H1 (cell line): ENCODE results near the gene RPTOR. TPM values are rescaled to one million over a fixed set of nuclear protein-coding genes. Genes with fewer than 3 reads are reported as not detected.

Experiments used
- CTCF ChIA-PET: fragments of 300-600 bp; sonication (Branson Sonifier 250); formaldehyde crosslinking; loops from one replicate; lab custom pipeline; 2021; ENCODE audit not compliant: partially characterized antibody; lab: Charles Lee
- POLR2A ChIA-PET: fragments of 300-600 bp; sonication (Branson Sonifier 250); formaldehyde crosslinking; loops from one replicate; lab custom pipeline; 2021; ENCODE audit warnings: inconsistent platforms; ENCODE audit not compliant: partially characterized antibody; lab: Charles Lee
- DNase-seq, 2 experiments: peaks; one replicate each; pipeline versions ENCODE4 v3.0.0 to v3.0.0-alpha.2; 2010 to 2022; ENCODE audit warnings: low spot score in 2 of 2, low read depth in 1 of 2, mixed read lengths in 1 of 2
- FAIRE-seq: peaks from 2 replicates; lab custom pipeline; 2011; peaks lifted over from hg19 to GRCh38; lab: Jason Lieb, UNC
- H2AFZ ChIP-seq: 2 replicates; pipeline ENCODE4 v1.8.1; 2012; ENCODE audit warnings: low read length, inconsistent platforms
- H2AK5ac ChIP-seq: 2 replicates; pipeline ENCODE4 v1.6.1; 2013; ENCODE audit warnings: low read depth, low read length
- H2BK120ac ChIP-seq: replicated peaks from 2 replicates; pipeline ENCODE3; 2013; ENCODE audit warnings: low read depth, low read length, inconsistent platforms
- H2BK12ac ChIP-seq: 2 replicates; pipeline ENCODE4 v1.6.1; 2013; ENCODE audit warnings: low read depth, low read length
- H2BK15ac ChIP-seq: 2 replicates; pipeline ENCODE4 v1.6.1; 2013; ENCODE audit warnings: low read length
- H2BK20ac ChIP-seq: 2 replicates; pipeline ENCODE4 v1.6.1; 2013; ENCODE audit warnings: low read length
- H2BK5ac ChIP-seq: 2 replicates; pipeline ENCODE4 v1.6.1; 2013; ENCODE audit warnings: low read depth, low read length
- H3K14ac ChIP-seq: 2 replicates; pipeline ENCODE4 v1.6.1; 2013; ENCODE audit warnings: inconsistent platforms; ENCODE audit not compliant: insufficient read length
- H3K18ac ChIP-seq: 2 replicates; pipeline ENCODE4 v1.6.1; 2013; ENCODE audit warnings: low read length; ENCODE audit errors: extremely low read depth
- H3K23ac ChIP-seq: 2 replicates; pipeline ENCODE4 v1.6.1; 2013; ENCODE audit warnings: inconsistent platforms; ENCODE audit not compliant: insufficient read length
- H3K23me2 ChIP-seq: 2 replicates; pipeline ENCODE4 v1.6.1; 2013; ENCODE audit warnings: low read depth, low read length
- H3K27ac ChIP-seq: 2 replicates; pipeline ENCODE4 v1.6.1; 2011; ENCODE audit warnings: low read depth, low read length, inconsistent platforms
- H3K27me3 ChIP-seq, 4 experiments: replicated peaks in 1 of 4; 1 replicate in 1 of 4; 2 replicates in 3 of 4; pipeline versions ENCODE4 v1.6.1 to v1.8.1; 2011 to 2013; ENCODE audit warnings: low read length in 3 of 4, mild to moderate bottlenecking in 3 of 4, inconsistent platforms in 2 of 4, mixed read lengths in 2 of 4, moderate library complexity in 1 of 4; ENCODE audit not compliant: control insufficient read depth in 3 of 4, insufficient read depth in 3 of 4; ENCODE audit errors: extremely low read depth in 1 of 4
- H3K36me3 ChIP-seq, 4 experiments: 2 replicates each; pipeline versions ENCODE4 v1.6.1 to v1.8.1; 2011 to 2013; ENCODE audit warnings: mild to moderate bottlenecking in 4 of 4, low read length in 3 of 4, moderate library complexity in 2 of 4, control low read depth in 1 of 4, inconsistent platforms in 1 of 4; ENCODE audit not compliant: insufficient read depth in 4 of 4, control insufficient read depth in 2 of 4
- H3K4ac ChIP-seq: replicated peaks from 2 replicates; pipeline ENCODE3; 2013; ENCODE audit warnings: low read length, low read depth, mixed read lengths, inconsistent platforms; ENCODE audit not compliant: insufficient read length
- H3K4me1 ChIP-seq, 4 experiments: replicated peaks in 1 of 4; 1 replicate in 1 of 4; 2 replicates in 3 of 4; pipeline versions ENCODE4 v1.6.1 to v1.8.1; 2011 to 2013; ENCODE audit warnings: low read length in 3 of 4, inconsistent platforms in 2 of 4, mixed read lengths in 1 of 4; ENCODE audit not compliant: insufficient read depth in 4 of 4, control insufficient read depth in 3 of 4
- H3K4me2 ChIP-seq, 2 experiments: 2 replicates each; pipeline versions ENCODE4 v1.6.1 to v1.8.1; 2011 to 2013; ENCODE audit warnings: low read depth in 2 of 2, low read length in 2 of 2, control low read depth in 1 of 2, inconsistent platforms in 1 of 2, mild to moderate bottlenecking in 1 of 2; ENCODE audit not compliant: insufficient read depth in 1 of 2
- H3K4me3 ChIP-seq, 4 experiments: fragments of 200-600, 300-600 bp in 1 of 4; sonication (generic), shearing (Covaris generic), sonication (Bioruptor Twin) in 1 of 4; 2 replicates each; pipeline versions ENCODE4 v1.5.1 to v1.8.1; 2011 to 2016; ENCODE audit warnings: low read length in 4 of 4, low read depth in 3 of 4, control low read depth in 2 of 4, inconsistent platforms in 2 of 4, mild to moderate bottlenecking in 2 of 4, mixed read lengths in 1 of 4, moderate library complexity in 1 of 4; ENCODE audit not compliant: insufficient read depth in 2 of 4; ENCODE audit errors: extremely low read depth in 1 of 4
- H3K56ac ChIP-seq: replicated peaks from 2 replicates; pipeline ENCODE3; 2013; ENCODE audit warnings: low read depth, mild to moderate bottlenecking, mixed read lengths, low read length, inconsistent platforms; ENCODE audit not compliant: insufficient read length
- H3K79me1 ChIP-seq: 2 replicates; pipeline ENCODE4 v1.6.1; 2013; ENCODE audit warnings: low read depth, low read length, control low read depth
- H3K79me2 ChIP-seq, 2 experiments: 2 replicates each; pipeline versions ENCODE4 v1.6.1 to v1.8.1; 2012 to 2013; ENCODE audit warnings: low read length in 2 of 2, mild to moderate bottlenecking in 2 of 2, inconsistent platforms in 1 of 2; ENCODE audit not compliant: insufficient read depth in 2 of 2, control insufficient read depth in 1 of 2
- H3K9ac ChIP-seq, 4 experiments: replicated peaks in 1 of 4; 1 replicate in 1 of 4; 2 replicates in 3 of 4; pipeline versions ENCODE4 v1.6.1 to v1.8.1; 2011 to 2013; ENCODE audit warnings: low read depth in 3 of 4, low read length in 3 of 4, control low read depth in 2 of 4, mild to moderate bottlenecking in 2 of 4, moderate library complexity in 2 of 4, inconsistent platforms in 1 of 4; ENCODE audit errors: extremely low read depth in 1 of 4
- H3K9me3 ChIP-seq, 2 experiments: 2 replicates each; pipeline versions ENCODE4 v1.6.1 to v1.8.1; 2012 to 2013; ENCODE audit warnings: mild to moderate bottlenecking in 2 of 2, moderate library complexity in 2 of 2, control low read depth in 1 of 2, inconsistent platforms in 1 of 2, low read depth in 1 of 2, low read length in 1 of 2, mixed read lengths in 1 of 2; ENCODE audit not compliant: insufficient read depth in 2 of 2
- H4K20me1 ChIP-seq, 2 experiments: replicated peaks in 1 of 2; 2 replicates each; pipeline versions ENCODE3 to v1.8.1; 2011 to 2013; ENCODE audit warnings: inconsistent platforms in 2 of 2, low read length in 2 of 2, mild to moderate bottlenecking in 1 of 2; ENCODE audit not compliant: insufficient read depth in 2 of 2, control insufficient read depth in 1 of 2
- H4K5ac ChIP-seq: 2 replicates; pipeline ENCODE4 v1.6.1; 2013; ENCODE audit warnings: low read length, low read depth, mixed read lengths, inconsistent platforms; ENCODE audit not compliant: insufficient read length
- H4K8ac ChIP-seq: 2 replicates; pipeline ENCODE4 v1.8.0; 2013; ENCODE audit warnings: mild to moderate bottlenecking, moderate library complexity, low read length, inconsistent platforms; ENCODE audit not compliant: insufficient read depth; ENCODE audit errors: extremely low read depth
- H4K91ac ChIP-seq: replicated peaks from 2 replicates; pipeline ENCODE3; 2013; ENCODE audit warnings: low read length, mixed read lengths, inconsistent platforms; ENCODE audit not compliant: insufficient read length
- BCL11A ChIP-seq, 2 experiments: IDR thresholded peaks; one replicate each; pipeline ENCODE4 v1.6.1; 2011; ENCODE audit warnings: low read depth in 2 of 2, low read length in 2 of 2, mild to moderate bottlenecking in 2 of 2
- CBX5 ChIP-seq: fragments of 300-800, 300-1000 bp; sonication (generic); IDR thresholded peaks from 2 replicates; pipeline ENCODE4 v1.7.1; 2016; ENCODE audit warnings: antibody characterized with exemption, low read length, low read depth
- CTBP2 ChIP-seq: IDR thresholded peaks from 2 replicates; pipeline ENCODE4 v1.7.0; 2011; ENCODE audit warnings: borderline replicate concordance, mild to moderate bottlenecking, moderate library complexity, mixed read lengths, low read length; ENCODE audit not compliant: insufficient read depth, insufficient read length
- E2F6 ChIP-seq: IDR thresholded peaks from 2 replicates; pipeline ENCODE4 v1.6.1; 2012; ENCODE audit warnings: inconsistent platforms
- EZH2 ChIP-seq: fragments of 200-600 bp; sonication (generic); IDR thresholded peaks from 2 replicates; pipeline ENCODE4 v1.7.1; 2012; ENCODE audit warnings: low read depth, mild to moderate bottlenecking, moderate library complexity, low read length, inconsistent platforms; ENCODE audit not compliant: severe bottlenecking
- HDAC6 ChIP-seq: IDR thresholded peaks from one replicate; pipeline ENCODE4 v1.7.1; 2012; ENCODE audit warnings: low read depth, mild to moderate bottlenecking, inconsistent platforms, low read length, moderate library complexity
- MAX ChIP-seq: IDR thresholded peaks from 2 replicates; pipeline ENCODE4 v1.6.1; 2012; ENCODE audit warnings: inconsistent platforms
- NANOG ChIP-seq: IDR thresholded peaks from 2 replicates; pipeline ENCODE4 v1.6.1; 2011; ENCODE audit warnings: low read length, low read depth, mild to moderate bottlenecking, inconsistent platforms; ENCODE audit not compliant: insufficient read depth, poor library complexity, severe bottlenecking
- POLR2AphosphoS5 ChIP-seq: IDR thresholded peaks from 2 replicates; pipeline ENCODE4 v1.6.1; 2011; ENCODE audit warnings: low read depth, low read length
- SP1 ChIP-seq: IDR thresholded peaks from 2 replicates; pipeline ENCODE4 v1.6.1; 2011; ENCODE audit warnings: low read depth, low read length
- SP4 ChIP-seq: IDR thresholded peaks from 2 replicates; pipeline ENCODE4 v1.6.1; 2012; ENCODE audit warnings: low read length, inconsistent platforms
- USF2 ChIP-seq: IDR thresholded peaks from 2 replicates; pipeline ENCODE4 v1.6.1; 2011; ENCODE audit warnings: low read length, improper control_type of control experiment
- WGBS, 2 experiments: shearing (Covaris generic) in 1 of 2; methylation state at CpG; one replicate each; pipeline versions ENCODE4 v1.1.6 to v1.1.7; 2013 to 2015; ENCODE audit warnings: low lambda C conversion rate in 2 of 2, mixed read lengths in 2 of 2, inconsistent platforms in 1 of 2, low coverage in 1 of 2, missing lambda C conversion rate in 1 of 2; ENCODE audit not compliant: insufficient replicate concordance in 2 of 2, insufficient coverage in 1 of 2, insufficient read length in 1 of 2; ENCODE audit errors: extremely low coverage in 1 of 2, missing lambda C conversion rate in 1 of 2; 5-methylcytosine and 5-hydroxymethylcytosine counted together
- polyA plus RNA-seq, 7 experiments: library from polyadenylated mRNA; depleted of rRNA in 3 of 7; stranded (reverse) in 5 of 7; unstranded in 2 of 7; fragments of >200 nt in 5 of 7; fragments of 200-250 nt in 2 of 7; gene quantifications; 1 replicate in 5 of 7; 2 replicates in 1 of 7; 4 replicates in 1 of 7; pipeline versions ENCODE4 v1.2.1 to v1.2.3, GENCODE V29; 2011 to 2013; ENCODE audit warnings: missing spikeins in 2 of 7, mixed read lengths in 2 of 7
- total RNA-seq: library from RNA; stranded (reverse); fragmentation: NEBNext Ultra II Directional; extraction: Animal tissue kit (Norgen Biotek cat#: 25700); gene quantifications from 2 replicates; pipeline ENCODE4 v1.2.1, GENCODE V29; 2021

RPTOR gene
- total and polyA plus RNA-seq, 2 of the 8 experiments (the other 6 are each of a cell fraction or from before 2014, with no cell fraction given), result 6.9 to 28.7 TPM

- H3K9ac ChIP-seq, result no peak overlapping the region
- no peaks in the 10 kb centered on the region for H3K79me2 ChIP-seq
- WGBS, 2 experiments, result 95% methylated on average over 15 of the region's 18 CpGs; no CpG with 5 or more reads in 1 of the 2 experiments
- H3K4me2 ChIP-seq, result no peak overlapping the region
- H4K20me1 ChIP-seq, result peaks cover 0 to 2% of the 10 kb centered on the region in 2 experiments
- no peak overlapping the region for H4K5ac ChIP-seq
- H3K4ac ChIP-seq, result no peak overlapping the region
- H2AFZ ChIP-seq, result no peak overlapping the region
- no peak overlapping the region for H3K23ac ChIP-seq
- H2AK5ac ChIP-seq, result no peak overlapping the region
- H3K36me3 ChIP-seq, result peaks cover 0 to 2% (median 0%) of the 10 kb centered on the region in 4 experiments; a peak in 1 of 8 replicates
- H3K9me3 ChIP-seq, result no peaks in the 10 kb centered on the region
- DNase-seq (no peak), FAIRE-seq (no peak)
- H2BK12ac ChIP-seq, result no peak overlapping the region
- no peak overlapping the region for H3K4me3 ChIP-seq
- no peak overlapping the region for H3K14ac ChIP-seq
- H2BK120ac ChIP-seq, result no peak overlapping the region
- ChIA-PET POLR2A (no interaction called here), CTCF (interaction anchor here (0.9 to 1.2 kb wide), 2 partner anchors 63 to 395 kb away, joined by 3 to 4 read pairs; no protein-coding TSS in a partner anchor)
- H4K91ac ChIP-seq, result no peak overlapping the region
- H3K56ac ChIP-seq, result no peak overlapping the region
- no peaks in the 10 kb centered on the region for H3K27me3 ChIP-seq
- H2BK20ac ChIP-seq, result no peak overlapping the region
- no peak overlapping the region for H2BK15ac ChIP-seq
- H3K18ac ChIP-seq, result no peak overlapping the region
- peaks cover 0 to 6% (median 3%) of the 10 kb centered on the region in 4 experiments; a peak in 5 of 7 replicates for H3K4me1 ChIP-seq
- H3K27ac ChIP-seq, result no peak overlapping the region
- no peak overlapping the region; the same call in 1 of the 2 replicates for H4K8ac ChIP-seq
- no peaks in the 10 kb centered on the region for H3K23me2 ChIP-seq
- H2BK5ac ChIP-seq, result no peak overlapping the region
- H3K79me1 ChIP-seq, result no peaks in the 10 kb centered on the region
- TF ChIP-seq POLR2AphosphoS5, result no peak
- no peak for TF ChIP-seq BCL11A (IDR thresholded peaks at IDR 0.05; ENCODE audit: low read depth in 2 of 2, low read length in 2 of 2)
- no peak for TF ChIP-seq USF2
- no peak for TF ChIP-seq CBX5
- TF ChIP-seq SP4, result no peak
- no peak for TF ChIP-seq E2F6
- no peak for TF ChIP-seq MAX
- TF ChIP-seq SP1, result no peak
- TF ChIP-seq NANOG, result no peak
- no peak for TF ChIP-seq HDAC6
- no peak for TF ChIP-seq CTBP2
- no peak for TF ChIP-seq EZH2
These were observed 276.9 kb downstream of the RPTOR start for GRCh38 chr17:80821546-80821945.
